Left ventricle myocardium superior (tissue), 1 donor: ENCODE measurements around the gene KCNJ1. TPM values are rescaled to one million over a fixed set of nuclear protein-coding genes. Genes with fewer than 3 reads are reported as not detected.

Experiments used
- ATAC-seq: fragments of 200-7000 bp; cut with Tn5 transposase; one replicate; pipeline ENCODE4 v1.9.1; 2020; ENCODE audit warnings: mild to moderate bottlenecking, moderate library complexity
- DNase-seq: peaks from one replicate; pipeline ENCODE4 v3.0.0-alpha.2; 2020
- intact Hi-C: fragments of 100-400 bp; cut with micrococcal nuclease; formaldehyde crosslinking; loops from one replicate; pipeline ENCODE4 v1.11.0; 2022
- long read RNA-seq: library from polyadenylated mRNA; unstranded; transcript quantifications from one replicate; pipeline ENCODE4 v2.0.0, GENCODE V29; 2021
- total RNA-seq: library from RNA; stranded (reverse); fragmentation: NEBNext Ultra II Directional; extraction: Animal tissue kit (Norgen Biotek cat#: 25700); gene quantifications from one replicate; pipeline ENCODE4 v1.2.1, GENCODE V29; 2021
- donor health status: DM: no; HTN: yes; CAD: no; lungs with severe emphysema.

The KCNJ1 gene
- total RNA-seq: 0.07 TPM
- long read RNA-seq: 0 reads

GRCh38 chr11:128867277-128867676 lies at the start of gene KCNJ1:
Gene KCNJ1 (minus strand): TSS chr11:128867296. CDS start chr11:128840243, 27,053 bp downstream.
- intact Hi-C loops: no loop called here
- DNase-seq: no peak
- no peak for ATAC-seq

- intact Hi-C loops: no loop called here
- DNase-seq: no peak
- no peak for ATAC-seq
These were observed 49.6 kb upstream of the KCNJ1 start for GRCh38 chr11:128916681-128917080.

- intact Hi-C loops: no loop called here
- ATAC-seq (no peak), DNase-seq (no peak)
These were observed 49.0 kb upstream of the KCNJ1 start for GRCh38 chr11:128916037-128916572.

- intact Hi-C loops: no loop called here
- DNase-seq (no peak), ATAC-seq (peak; percentile 83)
These were observed 48.0 kb upstream of the KCNJ1 start for GRCh38 chr11:128915149-128915521.

GRCh38 chr11:128914216-128915148 lies 47.4 kb upstream of the KCNJ1 start:
- ATAC-seq (peak; percentile 27), DNase-seq (no peak)
- intact Hi-C loops: no loop called here

GRCh38 chr11:128913806-128914205 lies 46.7 kb upstream of the KCNJ1 start:
- no peak for DNase-seq
- intact Hi-C loops: no loop called here
- ATAC-seq: no peak

- no peak for DNase-seq
- intact Hi-C loops: no loop called here
- ATAC-seq: no peak
These were observed 44.6 kb upstream of the KCNJ1 start for GRCh38 chr11:128911701-128912100.

GRCh38 chr11:128911239-128911638 lies 44.1 kb upstream of the KCNJ1 start:
- DNase-seq (no peak), ATAC-seq (no peak)

GRCh38 chr11:128910576-128910975 lies 43.5 kb upstream of the KCNJ1 start:
- ATAC-seq (no peak), DNase-seq (no peak)
- intact Hi-C loops: no loop called here

More at GRCh38 chr11:128911239-128911638, 44.1 kb upstream of the KCNJ1 start:
- intact Hi-C loops: no loop called here

- DNase-seq: no peak
- no peak for ATAC-seq
- intact Hi-C loops: no loop called here
These were observed 42.5 kb upstream of the KCNJ1 start for GRCh38 chr11:128909438-128910125.

- intact Hi-C loops: no loop called here
- ATAC-seq: peak; percentile 61
- peak; percentile 81 for DNase-seq
These were observed 41.5 kb upstream of the KCNJ1 start for GRCh38 chr11:128908391-128909246.

GRCh38 chr11:128907585-128907984 lies 40.5 kb upstream of the KCNJ1 start:
- DNase-seq (no peak), ATAC-seq (no peak)
- intact Hi-C loops: no loop called here

- peak; percentile 8 for ATAC-seq
- intact Hi-C loops: no loop called here
- no peak for DNase-seq
These were observed 39.3 kb upstream of the KCNJ1 start for GRCh38 chr11:128906185-128907050.

GRCh38 chr11:128905345-128906184 lies 38.5 kb upstream of the KCNJ1 start:
- DNase-seq (peak; percentile 53), ATAC-seq (peak; percentile 72)
- intact Hi-C loops: no loop called here

GRCh38 chr11:128904656-128905344 lies 37.7 kb upstream of the KCNJ1 start:
- ATAC-seq: peak; percentile 71
- DNase-seq: peak; percentile 69
- intact Hi-C loops: no loop called here

GRCh38 chr11:128904303-128904655 lies 37.2 kb upstream of the KCNJ1 start:
- ATAC-seq (no peak), DNase-seq (no peak)
- intact Hi-C loops: no loop called here
